ENCODE results near the gene CCDC106.

Gene CCDC106

DNA sequence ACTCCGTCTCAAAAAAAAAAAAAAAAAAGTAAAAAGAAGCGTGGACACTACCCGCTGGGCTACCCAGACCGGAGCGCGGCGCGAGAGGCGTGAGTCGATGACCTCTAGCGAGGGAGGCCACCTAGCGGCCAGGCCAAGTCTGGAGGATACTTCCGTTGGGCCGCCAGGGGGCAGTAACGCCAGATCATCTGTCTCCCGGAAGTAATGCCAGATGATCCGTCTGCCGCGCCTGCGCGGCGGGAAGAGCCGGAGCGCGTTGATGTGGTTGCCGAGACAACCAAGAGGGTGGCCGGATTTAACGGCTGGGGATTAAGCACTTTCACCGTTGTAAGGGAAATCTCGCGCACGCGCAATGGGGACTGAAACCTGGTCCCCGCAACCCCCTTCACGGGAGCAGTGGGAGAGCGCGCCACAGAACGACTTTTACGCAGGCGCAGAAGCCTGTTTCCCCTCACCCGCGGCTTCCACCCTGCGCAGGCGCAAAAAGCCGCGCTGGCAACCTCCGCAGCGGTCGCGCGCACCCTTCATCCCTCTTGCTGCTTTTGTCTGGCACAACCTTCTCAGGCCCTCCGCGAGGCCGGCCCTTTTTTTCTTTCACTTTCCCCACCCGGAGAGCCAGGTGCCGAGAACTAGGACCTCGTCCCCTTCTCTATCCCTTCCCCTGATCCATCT, 5.8 kb downstream of the CCDC106 start:
- DNase-seq: peak; percentile 96 to 99

DNA sequence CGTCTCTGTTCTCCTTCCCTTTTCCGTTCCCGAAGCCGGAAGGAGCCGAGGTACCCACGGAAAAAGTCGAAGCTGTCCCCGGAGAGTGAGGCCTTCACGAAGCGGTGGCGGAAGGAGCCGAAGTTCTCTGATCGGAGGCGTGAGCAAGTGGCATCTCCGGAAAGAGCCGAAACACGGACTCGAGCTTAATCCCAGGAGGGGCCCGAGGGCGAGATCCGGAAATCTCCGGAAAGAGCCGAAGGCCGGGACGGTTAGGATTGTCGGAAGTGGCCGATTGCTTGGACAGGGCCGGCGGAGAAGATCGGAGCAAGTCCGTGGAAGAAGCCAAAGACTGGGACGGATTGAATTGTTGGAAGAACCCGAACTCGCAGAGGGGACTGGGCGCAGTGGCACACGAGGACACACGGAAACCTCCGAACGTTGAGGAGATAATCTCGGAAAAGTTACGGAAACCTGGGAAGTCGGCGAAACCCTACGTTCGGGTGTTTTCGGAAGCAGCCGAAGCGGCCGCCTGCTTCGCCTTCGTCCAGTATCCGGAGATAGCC, 6.4 kb downstream of the CCDC106 start:
- peak; percentile 99 for DNase-seq

DNA sequence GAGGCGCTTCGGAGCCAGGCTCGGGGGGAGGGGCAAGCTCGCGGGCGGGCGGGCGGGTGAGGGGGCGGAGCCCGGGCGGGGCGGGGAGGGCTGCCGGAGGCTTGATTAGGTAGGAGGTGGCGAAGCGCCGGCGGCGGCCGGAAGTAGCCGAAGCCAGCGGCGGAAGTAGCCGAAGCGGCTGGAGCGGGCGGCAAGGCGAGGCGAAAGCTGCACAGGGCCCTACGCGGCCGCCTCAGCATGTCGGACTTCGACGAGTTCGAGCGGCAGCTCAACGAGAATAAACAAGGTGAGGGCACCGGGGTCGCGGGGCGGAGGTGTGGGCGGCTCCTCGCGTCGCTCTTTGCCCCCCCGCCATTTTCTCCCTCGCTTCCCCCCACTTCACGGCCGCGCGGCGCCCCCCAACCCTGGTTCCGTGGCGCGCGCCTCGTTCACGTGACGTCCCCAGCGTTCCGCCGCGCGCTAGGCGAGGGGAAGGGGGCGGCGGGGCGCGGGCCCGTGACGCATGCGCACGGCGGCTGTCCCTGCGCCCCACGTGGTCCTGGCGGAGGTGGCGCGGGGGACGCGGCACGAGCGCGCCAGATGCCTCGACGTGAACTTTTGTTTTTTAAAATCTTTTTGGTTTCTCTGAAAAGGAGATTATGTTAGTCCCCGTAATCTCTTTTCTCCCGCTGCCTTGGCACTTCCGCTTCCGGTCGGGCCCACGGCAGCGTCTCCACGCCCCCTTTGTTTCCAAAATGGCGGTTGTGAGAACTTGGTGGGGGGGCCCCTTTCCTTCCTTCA, 7.0 kb downstream of the CCDC106 start, which contains the start of gene U2AF2:
TSS of gene U2AF2 (plus strand) at position 168 of the 780 bp plus-strand sequence. CDS start at position 238, 70 bp downstream.
- DNase-seq: peak; percentile 97

DNA sequence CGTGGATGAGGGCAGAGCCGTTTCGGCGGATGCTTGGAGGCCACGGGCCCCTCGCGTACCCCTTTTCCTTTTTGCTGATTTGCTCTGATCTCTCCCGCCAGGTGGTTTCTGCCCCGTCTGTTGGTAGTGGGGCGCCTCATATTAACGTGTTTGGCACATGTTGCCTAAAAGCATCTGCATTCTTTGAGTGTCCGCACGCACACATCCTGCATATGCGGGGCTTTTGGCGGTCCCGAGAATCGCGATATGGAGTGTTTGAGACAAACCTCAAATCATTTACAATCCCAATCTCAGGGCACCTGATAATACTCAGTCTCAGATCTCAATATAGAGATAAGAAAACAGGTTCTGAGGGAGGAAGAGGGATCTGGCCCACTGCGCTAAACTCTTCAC, 7.6 kb downstream of the CCDC106 start:
- no peak for DNase-seq

DNA sequence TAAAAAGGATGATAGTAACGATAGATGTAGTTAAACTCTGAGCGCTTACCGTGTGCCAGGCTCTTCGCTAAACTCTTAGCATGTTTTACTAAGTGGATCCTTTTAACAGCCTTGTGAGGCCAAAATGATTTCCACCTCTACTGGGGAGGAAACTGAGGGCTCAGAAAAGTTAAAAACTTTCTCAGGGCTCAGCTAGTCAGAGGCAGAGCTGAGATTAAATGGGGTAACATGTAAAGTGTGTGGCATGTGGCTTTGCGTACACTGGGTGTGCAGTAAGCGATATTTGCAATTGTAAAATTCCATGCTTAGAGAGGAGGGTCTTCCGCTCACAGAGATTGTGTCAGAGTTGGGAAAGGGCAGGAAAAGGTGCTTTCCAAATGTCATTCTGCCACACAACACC, 8.5 kb downstream of the CCDC106 start:
- DNase-seq: no peak

DNA sequence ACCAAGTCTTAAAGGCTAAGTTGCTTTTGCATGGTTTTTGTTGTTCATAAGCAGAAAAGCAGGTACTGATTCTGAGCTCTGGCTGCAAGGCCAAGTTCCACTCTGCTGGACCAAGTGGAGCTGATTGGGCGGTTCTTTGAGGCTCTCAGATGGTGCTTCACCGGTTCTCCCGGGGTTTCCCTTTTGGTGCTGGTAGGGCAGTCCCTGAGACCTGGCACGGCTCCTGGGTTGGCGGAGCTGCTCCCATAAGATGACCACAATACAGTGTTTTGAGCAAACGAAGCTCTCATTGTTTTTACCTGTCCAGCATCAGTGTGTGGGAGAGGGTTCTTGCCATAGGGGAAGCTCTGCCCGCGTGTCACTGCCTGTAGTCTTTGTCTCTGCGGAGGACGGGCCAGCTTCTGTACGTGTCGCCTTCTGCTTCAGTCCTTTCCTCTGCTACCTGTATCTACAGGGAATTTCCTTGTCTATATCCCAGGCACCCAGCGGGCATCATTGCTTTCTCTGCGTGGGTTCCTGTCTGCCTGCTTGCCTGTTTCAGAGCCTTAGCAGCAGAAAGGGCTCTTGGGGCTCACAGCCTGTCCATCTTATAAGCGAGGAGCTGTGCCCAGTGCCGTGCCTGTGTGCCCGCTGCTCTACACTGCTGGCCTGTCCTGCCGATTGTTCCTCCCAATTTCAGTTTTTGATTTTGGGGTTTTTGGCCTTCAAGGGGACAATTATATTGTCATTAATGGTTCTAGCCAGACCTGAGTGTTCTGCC, 9.2 kb downstream of the CCDC106 start:
- DNase-seq: no peak

DNA sequence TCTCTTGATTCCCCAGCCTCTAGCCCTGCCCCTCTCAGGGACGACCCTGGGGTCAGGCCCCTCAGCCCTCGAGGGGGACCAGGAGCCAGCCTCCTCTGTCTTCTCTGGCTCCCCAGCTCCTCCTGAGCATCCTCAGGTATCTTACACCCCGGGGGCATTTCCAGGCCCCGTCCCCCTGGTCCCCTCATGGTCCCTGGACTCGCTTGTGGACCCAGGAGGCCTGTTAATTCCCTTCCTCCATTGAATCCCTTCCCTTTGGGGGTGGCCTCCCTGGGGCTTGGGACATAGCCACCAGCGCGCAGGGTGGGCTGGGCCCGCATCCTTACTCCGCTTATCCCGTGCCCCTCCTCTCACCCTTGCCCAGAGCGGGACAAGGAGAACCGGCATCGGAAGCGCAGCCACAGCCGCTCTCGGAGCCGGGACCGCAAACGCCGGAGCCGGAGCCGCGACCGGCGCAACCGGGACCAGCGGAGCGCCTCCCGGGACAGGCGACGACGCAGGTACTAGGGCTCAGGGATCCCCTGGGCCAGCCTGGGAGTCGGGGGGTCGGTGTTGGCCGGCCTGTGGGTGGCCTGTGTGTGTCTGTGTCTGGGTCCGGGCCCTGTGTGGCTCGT, 10.9 kb downstream of the CCDC106 start:
- DNase-seq: no peak

DNA sequence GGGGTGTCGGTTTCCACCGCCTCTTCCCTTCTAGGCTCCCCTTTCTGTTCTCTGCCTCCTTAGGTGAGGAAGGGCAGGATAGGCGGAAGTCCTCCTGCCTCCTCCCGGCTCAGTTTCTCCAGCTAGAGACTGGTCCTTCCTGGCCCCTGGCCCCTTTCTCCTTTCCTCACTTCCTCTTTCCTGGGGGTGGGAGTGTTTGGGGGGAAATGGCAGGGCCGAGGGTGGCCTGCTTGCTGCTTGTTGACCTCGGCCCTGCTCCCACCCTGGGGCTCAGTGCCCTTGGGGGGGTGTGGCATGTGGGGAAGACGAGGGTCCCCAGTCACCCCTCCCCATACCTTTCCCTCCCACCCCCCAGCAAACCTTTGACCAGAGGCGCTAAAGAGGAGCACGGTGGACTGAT, 11.8 kb downstream of the CCDC106 start:
- DNase-seq: no peak

DNA sequence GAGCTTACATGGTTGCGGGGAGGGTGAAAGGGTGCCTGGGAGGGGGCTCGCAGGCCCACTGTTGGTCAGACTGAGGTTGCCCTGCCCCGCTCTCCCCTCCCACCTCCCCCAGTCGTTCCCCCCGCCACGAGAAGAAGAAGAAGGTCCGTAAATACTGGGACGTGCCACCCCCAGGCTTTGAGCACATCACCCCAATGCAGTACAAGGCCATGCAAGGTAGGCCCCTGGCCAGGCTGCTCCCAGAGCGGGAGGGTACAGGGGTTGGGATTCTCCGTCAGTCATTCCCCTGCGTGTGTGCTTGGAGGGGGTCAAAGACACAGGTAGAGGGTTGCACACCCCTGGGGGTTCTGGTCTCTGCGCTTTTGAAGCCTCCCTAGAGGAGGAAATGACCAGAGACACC, 12.4 kb downstream of the CCDC106 start:
- no peak for DNase-seq

DNA sequence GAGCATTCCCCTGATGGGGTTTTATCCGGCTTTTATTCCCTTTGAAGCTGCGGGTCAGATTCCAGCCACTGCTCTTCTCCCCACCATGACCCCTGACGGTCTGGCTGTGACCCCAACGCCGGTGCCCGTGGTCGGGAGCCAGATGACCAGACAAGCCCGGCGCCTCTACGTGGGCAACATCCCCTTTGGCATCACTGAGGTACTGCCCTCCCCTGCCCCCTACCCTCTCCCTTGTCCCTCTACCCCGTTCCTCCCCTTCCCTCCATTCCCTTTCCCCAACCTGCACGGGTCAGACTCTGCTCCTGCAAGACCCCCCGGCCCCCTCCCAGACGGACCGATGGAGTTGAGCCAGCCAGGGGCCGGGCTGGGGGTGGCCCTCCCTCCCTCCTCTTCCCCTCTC, 13.0 kb downstream of the CCDC106 start:
- DNase-seq: no peak

DNA sequence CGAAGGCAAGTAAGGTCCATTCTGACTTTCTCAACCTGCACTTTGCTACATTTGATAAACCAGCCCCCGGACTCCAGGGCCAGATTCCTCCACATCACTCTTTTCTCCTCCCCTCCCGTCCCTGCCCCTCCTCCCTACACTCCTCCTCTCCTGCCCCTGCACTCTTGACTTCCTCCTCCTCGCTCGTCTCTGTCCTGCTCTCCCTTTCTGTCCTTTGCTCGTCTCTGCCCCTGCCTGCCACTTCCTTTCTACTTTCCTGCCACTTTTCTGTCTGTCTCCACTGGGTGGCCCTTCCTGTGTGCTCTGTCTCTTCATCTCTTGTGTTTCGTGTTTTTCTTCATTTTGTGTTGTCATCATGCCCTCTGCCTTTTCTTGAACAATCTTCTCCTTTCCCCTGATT, 13.8 kb downstream of the CCDC106 start:
- DNase-seq: no peak

DNA sequence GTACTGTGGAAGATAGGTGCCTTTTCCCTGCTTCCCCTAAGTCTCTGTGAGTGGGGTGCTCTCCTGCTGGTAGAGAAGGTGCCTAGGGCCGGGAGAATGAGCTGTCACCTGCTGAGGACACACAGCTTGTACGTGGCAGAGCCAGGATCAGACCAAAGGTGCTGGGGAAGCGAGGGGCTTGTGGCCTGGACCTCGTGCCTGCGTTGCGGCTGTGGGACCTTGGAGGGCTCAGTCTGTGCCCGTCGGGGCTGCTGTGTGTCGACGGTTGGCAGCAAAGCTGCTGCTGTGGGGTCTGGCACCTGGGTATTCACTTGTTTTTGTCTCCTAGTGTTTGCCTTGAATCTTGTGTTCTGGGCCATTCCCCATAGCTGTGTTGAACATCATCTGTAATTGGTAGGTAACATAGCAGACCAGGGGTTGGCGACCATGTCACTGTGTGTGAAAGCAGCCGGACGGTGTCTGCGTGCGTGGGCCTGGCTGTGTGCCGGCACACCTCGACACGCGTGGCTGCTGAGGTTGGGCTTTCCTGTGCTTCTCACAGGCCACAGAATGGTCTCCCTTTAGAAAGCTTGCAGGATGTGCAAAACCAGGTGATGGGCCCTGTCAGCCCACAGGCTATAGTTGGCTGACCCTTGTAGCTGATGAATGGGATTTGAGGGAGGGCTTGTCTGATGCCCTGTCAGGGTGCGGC, 16.0 kb downstream of the CCDC106 start:
- DNase-seq: no peak

DNA sequence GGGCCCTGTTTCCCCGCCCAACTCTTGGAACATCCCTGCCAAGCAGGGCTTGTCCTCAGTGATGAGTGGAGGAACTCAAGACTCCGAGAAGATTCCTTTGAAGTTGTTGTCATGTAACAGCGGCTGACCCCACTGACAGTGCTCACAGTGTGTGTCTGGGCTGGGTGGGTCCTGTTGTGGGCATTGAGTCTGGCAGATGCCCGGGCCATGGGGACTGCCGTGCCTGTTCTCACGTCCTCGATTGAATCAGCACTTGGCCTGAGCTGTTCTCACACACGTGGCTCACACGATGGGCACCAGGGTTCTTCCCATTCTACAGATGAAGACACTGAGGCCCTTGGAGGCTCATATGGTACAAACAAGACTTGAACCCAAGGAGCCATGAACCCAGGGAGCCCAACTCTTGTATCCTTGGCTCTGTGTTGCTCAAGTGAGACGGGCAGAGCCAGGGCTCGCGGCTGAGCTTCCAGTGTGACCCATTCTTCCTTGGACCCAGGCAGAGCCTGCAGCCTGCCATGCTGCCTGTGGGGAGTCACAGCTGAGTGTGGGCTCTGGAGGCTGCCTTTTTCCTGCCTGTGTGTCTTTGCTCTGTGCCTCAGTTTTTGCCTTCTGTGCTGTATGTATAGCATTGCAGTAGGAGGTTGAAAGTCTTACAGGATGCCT, 18.5 kb downstream of the CCDC106 start:
- DNase-seq: no peak

DNA sequence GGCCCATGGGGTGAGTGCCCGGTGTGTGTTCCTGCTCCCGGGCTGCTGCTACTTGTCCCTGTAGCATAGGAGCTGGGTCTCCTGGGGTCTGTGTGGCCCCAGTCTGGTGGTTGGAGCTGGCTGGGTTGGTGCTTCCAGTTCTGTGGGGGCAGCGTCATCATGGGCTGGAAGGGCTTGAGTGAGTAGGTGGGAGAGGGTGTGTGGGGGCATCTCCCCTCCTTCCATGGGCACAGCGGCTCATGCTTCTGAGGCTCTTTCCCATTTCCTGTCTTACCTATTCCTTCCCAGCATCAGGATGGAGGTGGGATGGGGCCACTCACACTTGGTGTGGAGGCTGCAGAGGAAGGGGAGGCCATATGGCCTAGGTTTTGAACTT, 19.0 kb downstream of the CCDC106 start:
- DNase-seq: no peak

DNA sequence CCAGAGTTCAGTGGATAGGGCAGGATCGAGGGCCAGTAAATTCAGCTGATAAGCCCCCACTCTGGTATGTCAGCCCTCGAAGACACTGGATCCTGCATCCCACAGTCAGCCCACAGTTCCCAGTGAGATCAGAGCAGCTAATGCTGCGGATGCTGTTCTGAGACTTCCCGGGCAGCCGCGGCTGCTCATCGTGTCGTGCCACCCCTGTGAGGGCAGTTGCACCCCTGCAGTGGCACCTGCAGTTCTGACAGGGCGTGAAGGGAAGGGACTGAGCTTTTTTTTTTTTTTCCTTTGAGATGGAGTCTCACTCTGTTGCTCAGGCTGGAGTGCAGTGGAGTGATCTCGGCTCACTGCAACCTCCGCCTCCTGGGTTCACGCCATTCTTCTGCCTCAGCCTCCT, 19.5 kb downstream of the CCDC106 start:
- DNase-seq: no peak

DNA sequence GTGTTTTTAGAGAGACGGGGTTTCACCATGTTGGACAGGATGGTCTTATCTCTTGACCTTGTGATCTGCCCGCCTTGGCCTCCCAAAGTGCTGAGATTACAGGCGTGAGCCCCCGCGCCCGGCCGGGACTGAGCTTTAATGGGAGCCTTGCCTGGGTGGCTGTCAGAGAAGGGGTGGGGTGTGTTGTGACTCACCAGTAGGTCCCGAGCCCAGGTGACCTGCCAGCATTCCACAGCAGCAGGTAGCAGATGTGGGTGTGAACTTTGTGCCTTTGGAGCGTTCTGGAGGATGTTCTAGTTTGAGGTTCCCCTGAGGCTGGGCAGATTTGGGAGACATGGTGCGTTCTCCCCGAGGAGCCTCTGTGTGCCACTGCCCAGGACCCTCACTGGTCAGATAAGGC, 19.9 kb downstream of the CCDC106 start:
- DNase-seq: no peak

DNA sequence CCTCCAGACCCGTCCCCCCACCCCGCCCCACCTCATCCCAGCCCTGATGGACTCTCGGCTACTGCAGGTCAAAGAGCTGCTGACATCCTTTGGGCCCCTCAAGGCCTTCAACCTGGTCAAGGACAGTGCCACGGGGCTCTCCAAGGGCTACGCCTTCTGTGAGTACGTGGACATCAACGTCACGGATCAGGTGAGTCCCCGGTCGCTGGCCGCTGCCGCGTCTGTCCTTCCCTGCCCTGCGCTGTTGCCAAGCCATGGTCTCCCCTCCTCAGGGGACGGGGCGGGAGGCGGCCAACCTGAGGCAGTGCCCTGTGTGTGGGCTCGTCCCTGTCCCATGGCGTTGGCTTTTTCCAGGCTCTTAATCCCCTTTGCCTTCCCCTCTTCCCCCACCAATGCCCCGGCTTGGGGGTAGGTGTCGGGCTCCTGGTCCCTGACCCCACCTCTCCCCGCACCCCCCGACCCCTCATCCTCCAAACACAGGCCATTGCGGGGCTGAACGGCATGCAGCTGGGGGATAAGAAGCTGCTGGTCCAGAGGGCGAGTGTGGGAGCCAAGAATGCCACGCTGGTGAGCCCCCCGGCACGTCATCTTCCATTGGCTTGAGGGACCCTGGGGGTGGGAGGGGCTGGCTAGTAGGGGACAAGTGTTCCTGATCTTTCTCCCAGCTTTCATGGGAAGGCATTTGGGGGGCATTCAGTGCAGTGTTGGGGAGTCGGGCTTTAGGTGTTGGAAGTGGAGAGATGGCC, 20.8 kb downstream of the CCDC106 start:
- no peak for DNase-seq

DNA sequence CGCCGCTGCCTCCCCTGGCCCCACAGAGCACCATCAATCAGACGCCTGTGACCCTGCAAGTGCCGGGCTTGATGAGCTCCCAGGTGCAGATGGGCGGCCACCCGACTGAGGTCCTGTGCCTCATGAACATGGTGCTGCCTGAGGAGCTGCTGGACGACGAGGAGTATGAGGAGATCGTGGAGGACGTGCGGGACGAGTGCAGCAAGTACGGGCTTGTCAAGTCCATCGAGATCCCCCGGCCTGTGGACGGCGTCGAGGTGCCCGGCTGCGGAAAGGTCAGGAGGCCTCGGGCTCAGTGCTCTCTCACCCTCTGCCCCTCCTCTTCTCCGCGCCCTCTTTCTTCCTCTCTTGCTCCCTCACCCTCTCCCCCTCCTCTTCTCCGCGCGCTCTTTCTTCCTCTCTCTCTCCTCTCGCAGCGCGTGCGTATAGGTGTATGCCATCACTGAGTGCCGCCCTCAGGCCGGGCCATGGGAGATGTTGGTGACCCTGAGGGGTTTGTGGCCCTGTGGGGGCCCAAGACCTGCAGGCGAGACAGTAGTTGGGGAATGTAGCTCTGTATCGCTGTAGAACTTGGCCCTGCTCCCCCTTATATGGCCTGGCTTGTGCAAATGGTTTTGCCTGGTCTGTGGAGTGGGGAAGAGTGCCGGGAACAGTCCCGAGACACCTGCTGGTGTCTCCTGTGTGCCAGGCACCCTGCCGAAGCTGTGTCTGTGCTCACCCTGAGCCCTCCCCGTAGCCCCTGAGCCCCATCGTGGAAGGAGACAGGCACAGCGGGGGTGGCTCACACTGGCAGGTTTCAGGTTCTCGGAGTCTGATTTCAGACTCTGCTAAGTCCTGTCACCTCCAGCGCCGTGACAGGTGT, 21.6 kb downstream of the CCDC106 start:
- no peak for DNase-seq

DNA sequence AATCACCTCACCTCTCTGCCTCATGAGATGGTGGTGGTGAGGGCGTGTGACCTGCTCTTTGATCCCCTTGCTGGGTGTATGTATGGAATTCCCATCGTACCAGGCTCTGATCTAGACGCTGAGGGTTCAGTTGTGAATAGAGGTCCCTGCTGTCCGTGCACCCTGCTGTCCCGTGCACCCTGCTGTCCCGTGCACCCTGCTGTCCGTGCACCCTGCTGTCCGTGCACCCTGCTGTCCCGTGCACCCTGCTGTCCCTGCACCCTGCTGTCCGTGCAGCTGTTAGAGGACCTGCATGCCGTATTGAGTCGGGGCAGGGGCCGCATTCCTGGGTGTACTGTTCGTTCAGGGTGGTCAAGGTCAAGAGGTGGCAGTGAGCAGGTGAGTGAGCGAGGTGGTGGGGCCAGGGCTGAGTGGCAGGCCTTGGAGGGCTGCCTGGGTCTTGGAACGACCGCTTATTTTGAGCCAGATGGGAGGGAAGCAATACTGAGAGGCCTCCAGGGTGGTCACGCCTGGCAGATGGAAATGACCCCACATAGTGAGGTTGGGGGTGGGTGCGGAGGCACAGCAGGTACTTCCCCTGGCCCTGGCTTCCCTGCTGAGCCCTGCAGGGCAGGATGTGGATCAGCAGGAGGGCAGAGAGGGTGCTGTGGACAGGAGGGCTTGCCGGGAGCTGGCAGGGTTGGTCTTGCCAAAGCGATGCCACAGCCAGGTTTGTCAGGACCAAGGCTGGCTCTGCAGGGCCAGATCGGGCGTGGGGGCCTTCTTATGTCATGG, 22.5 kb downstream of the CCDC106 start:
- DNase-seq: peak in 1 of 2 donors; percentile 37
